Osteoblast (primary cell): ENCODE results near the gene SNX15. TPM values are rescaled to one million over a fixed set of nuclear protein-coding genes. Genes with fewer than 3 reads are reported as not detected.

Source experiments
- DNase-seq: peaks from one replicate; pipeline ENCODE4 v3.0.0; 2011; ENCODE audit warnings: low spot score, mixed read lengths; ENCODE audit not compliant: insufficient read length; ENCODE audit errors: missing footprints
- H2AFZ ChIP-seq: 2 replicates; pipeline ENCODE4 v1.6.0; 2011; ENCODE audit warnings: mild to moderate bottlenecking, low read length
- H3K27ac ChIP-seq: 2 replicates; pipeline ENCODE4 v1.5.1; 2011; ENCODE audit warnings: mild to moderate bottlenecking, low read depth, low read length, moderate library complexity
- H3K27me3 ChIP-seq: 2 replicates; pipeline ENCODE4 v1.6.0; 2012; ENCODE audit warnings: mild to moderate bottlenecking, control low read depth, inconsistent platforms, low read length, moderate library complexity; ENCODE audit not compliant: insufficient read depth
- H3K36me3 ChIP-seq: 2 replicates; pipeline ENCODE4 v1.5.1; 2011; ENCODE audit warnings: mild to moderate bottlenecking, low read length, control low read depth, moderate library complexity; ENCODE audit not compliant: insufficient read depth
- H3K4me1 ChIP-seq: 2 replicates; pipeline ENCODE4 v1.5.1; 2011; ENCODE audit warnings: mild to moderate bottlenecking, low read length, control low read depth, moderate library complexity; ENCODE audit not compliant: insufficient read depth
- H3K4me2 ChIP-seq: 2 replicates; pipeline ENCODE4 v1.6.0; 2011; ENCODE audit warnings: mild to moderate bottlenecking, low read length; ENCODE audit not compliant: insufficient read depth
- H3K4me3 ChIP-seq: fragments of 200-600 bp; sonication (generic); 3 replicates; pipeline ENCODE4 v1.5.1; 2012; ENCODE audit warnings: mild to moderate bottlenecking, low read length, inconsistent platforms; ENCODE audit not compliant: insufficient read depth
- H3K79me2 ChIP-seq: 2 replicates; pipeline ENCODE4 v1.6.0; 2012; ENCODE audit warnings: mild to moderate bottlenecking, low read length, control low read depth, inconsistent platforms; ENCODE audit not compliant: insufficient read depth
- H3K9me3 ChIP-seq: 2 replicates; pipeline ENCODE4 v1.5.1; 2011; ENCODE audit warnings: low read depth, low read length, control low read depth
- H4K20me1 ChIP-seq: 2 replicates; pipeline ENCODE4 v1.6.0; 2012; ENCODE audit warnings: mild to moderate bottlenecking, low read length, control low read depth; ENCODE audit not compliant: insufficient read depth
- CTCF ChIP-seq: IDR thresholded peaks from 2 replicates; pipeline ENCODE4 v1.5.1; 2011; ENCODE audit warnings: mild to moderate bottlenecking, low read depth, low read length, moderate library complexity; ENCODE audit errors: extremely low read depth
- total RNA-seq: library from RNA; depleted of rRNA; stranded (reverse); fragments of >200 nt; gene quantifications from 2 replicates; pipeline ENCODE4 v1.2.3, GENCODE V29; 2012

SNX15 gene
- total RNA-seq, 1 donor: 12.3 TPM

GRCh38 chr11:65034423-65034822, 7.2 kb downstream of the SNX15 start:
- no peak overlapping the region for H2AFZ ChIP-seq
- H3K27me3 ChIP-seq: no peaks in the 10 kb centered on the region
- H4K20me1 ChIP-seq: no peaks in the 10 kb centered on the region
- TF ChIP-seq CTCF: no peak
- H3K79me2 ChIP-seq: no peaks in the 10 kb centered on the region
- peak; percentile 44 for DNase-seq
- H3K4me2 ChIP-seq: no peak overlapping the region
- no peaks in the 10 kb centered on the region for H3K9me3 ChIP-seq
- no peaks in the 10 kb centered on the region for H3K4me1 ChIP-seq
- peaks cover 6% of the 10 kb centered on the region for H3K36me3 ChIP-seq
- no peak overlapping the region for H3K27ac ChIP-seq
- H3K4me3 ChIP-seq: no peak overlapping the region

GRCh38 chr11:65035579-65035978, 8.3 kb downstream of the SNX15 start:
- no peaks in the 10 kb centered on the region for H3K9me3 ChIP-seq

GRCh38 chr11:65036931-65037330, 9.7 kb downstream of the SNX15 start:
- peaks cover 3% of the 10 kb centered on the region for H3K79me2 ChIP-seq
- H3K27ac ChIP-seq: no peak overlapping the region
- no peak for TF ChIP-seq CTCF
- no peaks in the 10 kb centered on the region for H4K20me1 ChIP-seq
- no peaks in the 10 kb centered on the region for H3K27me3 ChIP-seq
- H3K4me2 ChIP-seq: no peak overlapping the region
- peaks cover 10% of the 10 kb centered on the region for H3K4me1 ChIP-seq
- no peaks in the 10 kb centered on the region for H3K9me3 ChIP-seq
- H3K36me3 ChIP-seq: peaks cover 6% of the 10 kb centered on the region
- DNase-seq: peak; percentile 47
- no peak overlapping the region for H2AFZ ChIP-seq
- no peak overlapping the region for H3K4me3 ChIP-seq

More at GRCh38 chr11:65035579-65035978, 8.3 kb downstream of the SNX15 start:
- H3K4me1 ChIP-seq: peaks cover 5% of the 10 kb centered on the region
- no peaks in the 10 kb centered on the region for H4K20me1 ChIP-seq
- no peak for DNase-seq
- no peaks in the 10 kb centered on the region for H3K27me3 ChIP-seq
- no peaks in the 10 kb centered on the region for H3K79me2 ChIP-seq
- H3K27ac ChIP-seq: no peak overlapping the region
- TF ChIP-seq CTCF: no peak
- no peak overlapping the region for H3K4me2 ChIP-seq
- H3K36me3 ChIP-seq: peaks cover 6% of the 10 kb centered on the region
- H2AFZ ChIP-seq: no peak overlapping the region
- H3K4me3 ChIP-seq: no peak overlapping the region

- H3K79me2 ChIP-seq: peaks cover 6% of the 10 kb centered on the region
- peak overlapping the region; percentile 66 for H3K27ac ChIP-seq
- no peaks in the 10 kb centered on the region for H3K9me3 ChIP-seq
- H4K20me1 ChIP-seq: no peaks in the 10 kb centered on the region
- TF ChIP-seq CTCF: no peak
- peak overlapping the region; percentile 85 for H3K4me3 ChIP-seq
- peak overlapping the region; percentile 94 for H2AFZ ChIP-seq
- no peaks in the 10 kb centered on the region for H3K27me3 ChIP-seq
- peaks cover 13% of the 10 kb centered on the region for H3K4me1 ChIP-seq
- peak overlapping the region; percentile 81 for H3K4me2 ChIP-seq
- DNase-seq: no peak
- H3K36me3 ChIP-seq: peaks cover 6% of the 10 kb centered on the region
Measured at GRCh38 chr11:65040520-65040846, 13.2 kb downstream of the SNX15 start.
